Esophagus squamous epithelium (tissue), 4 donors: ENCODE measurements around the gene OR4E1.

Experiments used
- POLR2A ChIP-seq, 4 donors: fragments of 450-650 bp; IDR thresholded peaks; one replicate each; pipeline ENCODE4 v1.6.1; 2017; ENCODE audit warnings: antibody characterized with exemption in 4 of 4, mild to moderate bottlenecking in 4 of 4, moderate library complexity in 3 of 4
- TF ChIP-seq, protein P1 (sequence below), 6 experiments: fragments of 450-650 bp in 4 of 6; fragments of 200-600 bp in 2 of 6; sonication (generic) in 2 of 6; IDR thresholded peaks; one replicate each; pipeline ENCODE4 v1.5.1; 2016 to 2019; ENCODE audit warnings: antibody characterized with exemption in 6 of 6, mild to moderate bottlenecking in 4 of 6, moderate library complexity in 4 of 6

DNA sequence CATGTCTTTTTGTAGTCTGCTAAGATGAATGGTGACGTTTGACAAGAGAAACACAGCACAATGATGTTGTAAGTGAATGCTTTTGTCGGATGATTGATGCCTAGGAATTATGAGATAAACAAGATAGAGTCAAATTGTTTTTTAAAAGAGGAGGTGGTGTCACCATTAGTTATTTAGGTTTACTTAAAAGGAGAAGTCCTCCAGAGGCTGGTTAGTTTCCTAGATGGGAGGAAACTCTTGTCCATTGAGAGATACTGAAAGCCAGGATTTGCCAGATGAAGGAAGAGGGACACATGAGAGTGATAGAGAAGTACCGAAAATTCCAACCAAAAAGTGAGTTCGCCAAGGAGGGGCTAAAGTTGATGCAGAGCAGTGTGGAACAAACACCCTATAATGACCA lies 38.8 kb downstream of the OR4E1 start, which contains the start of gene OR10G2:
- TF ChIP-seq POLR2A (IDR thresholded peaks at IDR 0.05): no peak
- TF ChIP-seq, protein P1, sequence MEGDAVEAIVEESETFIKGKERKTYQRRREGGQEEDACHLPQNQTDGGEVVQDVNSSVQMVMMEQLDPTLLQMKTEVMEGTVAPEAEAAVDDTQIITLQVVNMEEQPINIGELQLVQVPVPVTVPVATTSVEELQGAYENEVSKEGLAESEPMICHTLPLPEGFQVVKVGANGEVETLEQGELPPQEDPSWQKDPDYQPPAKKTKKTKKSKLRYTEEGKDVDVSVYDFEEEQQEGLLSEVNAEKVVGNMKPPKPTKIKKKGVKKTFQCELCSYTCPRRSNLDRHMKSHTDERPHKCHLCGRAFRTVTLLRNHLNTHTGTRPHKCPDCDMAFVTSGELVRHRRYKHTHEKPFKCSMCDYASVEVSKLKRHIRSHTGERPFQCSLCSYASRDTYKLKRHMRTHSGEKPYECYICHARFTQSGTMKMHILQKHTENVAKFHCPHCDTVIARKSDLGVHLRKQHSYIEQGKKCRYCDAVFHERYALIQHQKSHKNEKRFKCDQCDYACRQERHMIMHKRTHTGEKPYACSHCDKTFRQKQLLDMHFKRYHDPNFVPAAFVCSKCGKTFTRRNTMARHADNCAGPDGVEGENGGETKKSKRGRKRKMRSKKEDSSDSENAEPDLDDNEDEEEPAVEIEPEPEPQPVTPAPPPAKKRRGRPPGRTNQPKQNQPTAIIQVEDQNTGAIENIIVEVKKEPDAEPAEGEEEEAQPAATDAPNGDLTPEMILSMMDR (IDR thresholded peaks at IDR 0.05): no peak
